ENCODE results near the gene OSBPL6. TPM values are rescaled to one million over a fixed set of nuclear protein-coding genes. Genes with fewer than 3 reads are reported as not detected.
A peak's percentile ranks its signal among the peaks of the same experiment; 100 is the strongest.

The OSBPL6 gene
- total RNA-seq, 1 donor from 2014 or later, result 6.5 TPM

GRCh38 chr2:178449700-178450523 lies 255.6 kb downstream of the OSBPL6 start:
- ATAC-seq, result no peak

- no peak for ATAC-seq
Measured at GRCh38 chr2:178450524-178450773, 256.1 kb downstream of the OSBPL6 start.

- peak; percentile 99 for ATAC-seq
Measured at GRCh38 chr2:178450774-178451525, 256.6 kb downstream of the OSBPL6 start, which contains the start of the genes PJVK and PRKRA. Gene PJVK, plus strand, starts transcription at chr2:178451378. Its CDS starts 2,032 bp downstream, at chr2:178453410. Gene PRKRA, minus strand, starts transcription at chr2:178451175. Its CDS starts 145 bp downstream, at chr2:178451030.

- no peak for ATAC-seq
Measured at GRCh38 chr2:178452334-178452733, 258.0 kb downstream of the OSBPL6 start.

Other genes starting within 250 kb of the OSBPL6 start
- not detected for gene PDE11A, start 121.7 kb upstream of the OSBPL6 start, total RNA-seq
- 7.4 TPM for gene RBM45, start 82.1 kb upstream of the OSBPL6 start, total RNA-seq